PC-9 (cell line): ENCODE results near the gene MRPL49. TPM values are rescaled to one million over a fixed set of nuclear protein-coding genes. Genes with fewer than 3 reads are reported as not detected.

Experiments used
- BruUV-seq: library from RNA; stranded (reverse); fragments of 400-500 nt; replicated peaks from 2 replicates; lab custom pipeline; 2021; lab: Mats Ljungman, UMichigan
- CTCF ChIA-PET: fragments of 300-600 bp; sonication (Branson Sonifier 250); formaldehyde crosslinking; loops from one replicate; lab custom pipeline; 2022; ENCODE audit warnings: antibody characterized with exemption; lab: Charles Lee
- POLR2A ChIA-PET: fragments of 300-600 bp; sonication (Branson Sonifier 250); formaldehyde crosslinking; loops from one replicate; lab custom pipeline; 2022; ENCODE audit warnings: antibody characterized with exemption; ENCODE audit not compliant: unreplicated experiment; lab: Charles Lee
- DNase-seq, 2 experiments: peaks; one replicate each; pipeline versions ENCODE4 v3.0.0 to v3.0.0-alpha.2; 2015 to 2022; ENCODE audit warnings: mixed read lengths in 1 of 2
- H2AFZ ChIP-seq: fragments of 200-600 bp; sonication (generic); 2 replicates; pipeline ENCODE4 v1.8.1; 2017; ENCODE audit warnings: antibody characterized with exemption
- H3F3A ChIP-seq: fragments of 200-600 bp; sonication (generic); 2 replicates; pipeline ENCODE4 v1.8.1; 2017; ENCODE audit warnings: antibody characterized with exemption, mild to moderate bottlenecking, low read depth; ENCODE audit not compliant: insufficient read depth
- H3K27ac ChIP-seq: fragments of 200-600 bp; sonication (generic); 2 replicates; pipeline ENCODE4 v1.6.1; 2016; ENCODE audit warnings: mixed run types
- H3K27me3 ChIP-seq: fragments of 200-600 bp; sonication (generic); 2 replicates; pipeline ENCODE4 v1.6.1; 2016; ENCODE audit warnings: low read depth, mixed run types; ENCODE audit not compliant: insufficient read depth
- H3K36me3 ChIP-seq: fragments of 200-600 bp; sonication (generic); 2 replicates; pipeline ENCODE4 v1.6.1; 2016; ENCODE audit warnings: low read depth, mixed run types
- H3K4me1 ChIP-seq: fragments of 200-600 bp; sonication (generic); replicated peaks from 2 replicates; pipeline ENCODE4 v1.6.1; 2016; ENCODE audit warnings: mixed run types; ENCODE audit not compliant: insufficient read depth
- H3K4me2 ChIP-seq: fragments of 200-600 bp; sonication (generic); 2 replicates; pipeline ENCODE4 v1.6.1; 2017; ENCODE audit warnings: mixed run types
- H3K4me3 ChIP-seq: fragments of 200-600 bp; sonication (generic); 2 replicates; pipeline ENCODE4 v1.6.1; 2016; ENCODE audit warnings: mixed run types
- H3K79me2 ChIP-seq: fragments of 200-600 bp; sonication (generic); 2 replicates; pipeline ENCODE4 v1.6.1; 2017; ENCODE audit warnings: low read depth, mixed run types
- H3K9me2 ChIP-seq: fragments of 200-600 bp; sonication (generic); 2 replicates; pipeline ENCODE4 v1.8.1; 2017; ENCODE audit warnings: mild to moderate bottlenecking; ENCODE audit not compliant: insufficient read depth
- H3K9me3 ChIP-seq: fragments of 200-600 bp; sonication (generic); 2 replicates; pipeline ENCODE4 v1.8.1; 2016; ENCODE audit warnings: low read depth; ENCODE audit not compliant: insufficient read depth
- H4K20me1 ChIP-seq: fragments of 200-600 bp; sonication (generic); 2 replicates; pipeline ENCODE4 v1.8.1; 2017; ENCODE audit not compliant: insufficient read depth
- EZH2 ChIP-seq: fragments of 200-600 bp; sonication (generic); IDR thresholded peaks from 2 replicates; pipeline ENCODE4 v1.8.0; 2017; ENCODE audit warnings: antibody characterized with exemption, low read depth
- intact Hi-C: fragments of 100-400 bp; cut with micrococcal nuclease; formaldehyde crosslinking; loops from one replicate; pipeline ENCODE4 v1.10.0; 2022; ENCODE audit not compliant: unreplicated experiment
- total RNA-seq: library from RNA; stranded (reverse); gene quantifications from 2 replicates; pipeline ENCODE4 v1.2.3, GENCODE V29; 2021
- TF ChIP-seq, protein P1 (sequence below): fragments of 200-600 bp; sonication (generic); conservative IDR thresholded peaks from 2 replicates; pipeline ENCODE4 v1.6.1; 2017; ENCODE audit warnings: mixed run types, antibody characterized with exemption, mild to moderate bottlenecking, moderate library complexity

Gene MRPL49
- total RNA-seq, 1 experiment from 2014 or later, result 95.0 TPM

DNA sequence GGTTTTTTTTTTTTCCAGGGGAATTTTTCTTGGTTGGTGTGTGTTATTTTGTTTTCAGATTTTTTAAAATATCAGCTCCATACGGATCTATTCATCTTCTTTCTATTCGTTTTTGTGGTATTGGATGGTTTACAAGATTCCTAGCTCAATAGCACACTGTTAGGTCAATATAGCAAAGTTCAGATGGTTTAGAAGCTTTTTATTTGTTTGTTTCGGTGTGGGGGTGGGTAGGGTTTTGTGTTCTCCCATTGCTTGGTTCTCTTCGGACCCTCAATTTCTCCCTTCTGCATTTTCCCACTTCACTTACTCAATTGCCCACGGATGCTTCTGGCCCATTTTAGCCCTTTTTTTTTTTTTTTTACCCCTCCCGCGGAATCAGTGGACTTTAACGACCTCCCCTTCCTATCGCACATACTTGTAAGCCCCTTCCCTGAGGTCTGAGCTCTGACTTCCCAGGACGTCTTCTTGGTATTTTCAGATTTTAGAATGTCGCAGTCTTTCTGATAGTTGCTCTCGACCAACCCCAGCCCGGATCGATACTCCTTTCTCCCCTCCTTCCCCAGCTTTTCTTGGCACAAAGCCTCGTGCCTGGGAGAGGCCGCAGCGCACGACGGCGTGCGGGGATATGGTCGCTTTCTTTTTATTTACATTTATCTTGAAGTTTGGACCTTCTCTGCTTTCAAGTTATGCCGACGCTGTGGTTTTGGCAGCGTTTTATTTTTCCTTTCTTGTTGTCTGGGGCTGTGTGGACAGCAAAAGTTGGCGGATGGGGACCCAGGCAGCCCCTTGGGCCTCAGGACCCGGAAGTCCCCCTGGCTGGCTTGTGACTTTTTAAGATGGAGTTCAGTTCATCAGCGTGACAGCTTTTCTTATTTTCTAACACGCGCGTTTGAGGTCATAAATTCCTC lies 43.5 kb downstream of the MRPL49 start:
- H3K9me2 ChIP-seq, result no peaks in the 10 kb centered on the region
- no peaks in the 10 kb centered on the region for H3K79me2 ChIP-seq
- no peak for DNase-seq
- H3K36me3 ChIP-seq, result no peaks in the 10 kb centered on the region
- H3K27ac ChIP-seq, result no peak overlapping the region
- no peak overlapping the region for H3K4me3 ChIP-seq
- H3K9me3 ChIP-seq, result no peaks in the 10 kb centered on the region
- no peak for TF ChIP-seq EZH2
- TF ChIP-seq, protein P1, sequence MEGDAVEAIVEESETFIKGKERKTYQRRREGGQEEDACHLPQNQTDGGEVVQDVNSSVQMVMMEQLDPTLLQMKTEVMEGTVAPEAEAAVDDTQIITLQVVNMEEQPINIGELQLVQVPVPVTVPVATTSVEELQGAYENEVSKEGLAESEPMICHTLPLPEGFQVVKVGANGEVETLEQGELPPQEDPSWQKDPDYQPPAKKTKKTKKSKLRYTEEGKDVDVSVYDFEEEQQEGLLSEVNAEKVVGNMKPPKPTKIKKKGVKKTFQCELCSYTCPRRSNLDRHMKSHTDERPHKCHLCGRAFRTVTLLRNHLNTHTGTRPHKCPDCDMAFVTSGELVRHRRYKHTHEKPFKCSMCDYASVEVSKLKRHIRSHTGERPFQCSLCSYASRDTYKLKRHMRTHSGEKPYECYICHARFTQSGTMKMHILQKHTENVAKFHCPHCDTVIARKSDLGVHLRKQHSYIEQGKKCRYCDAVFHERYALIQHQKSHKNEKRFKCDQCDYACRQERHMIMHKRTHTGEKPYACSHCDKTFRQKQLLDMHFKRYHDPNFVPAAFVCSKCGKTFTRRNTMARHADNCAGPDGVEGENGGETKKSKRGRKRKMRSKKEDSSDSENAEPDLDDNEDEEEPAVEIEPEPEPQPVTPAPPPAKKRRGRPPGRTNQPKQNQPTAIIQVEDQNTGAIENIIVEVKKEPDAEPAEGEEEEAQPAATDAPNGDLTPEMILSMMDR, result no peak
- POLR2A ChIA-PET, result interaction anchor here (0.6 kb wide), 1 partner anchor 30 kb away, joined by 6 read pairs; no protein-coding TSS in a partner anchor
- no peaks in the 10 kb centered on the region for H3K27me3 ChIP-seq
- no peaks in the 10 kb centered on the region for H4K20me1 ChIP-seq
- H2AFZ ChIP-seq, result no peak overlapping the region
- BruUV-seq, result no TSS peak
- no peaks in the 10 kb centered on the region for H3K4me1 ChIP-seq
- CTCF ChIA-PET, result interaction anchor here (0.6 to 0.7 kb wide), 2 partner anchors 13 to 361 kb away, joined by 6 to 10 read pairs; no protein-coding TSS in a partner anchor
- H3F3A ChIP-seq, result peaks cover 19% of the 10 kb centered on the region; the same call in 1 of the 2 replicates
- intact Hi-C loops, result no loop called here
- H3K4me2 ChIP-seq, result no peak overlapping the region

DNA sequence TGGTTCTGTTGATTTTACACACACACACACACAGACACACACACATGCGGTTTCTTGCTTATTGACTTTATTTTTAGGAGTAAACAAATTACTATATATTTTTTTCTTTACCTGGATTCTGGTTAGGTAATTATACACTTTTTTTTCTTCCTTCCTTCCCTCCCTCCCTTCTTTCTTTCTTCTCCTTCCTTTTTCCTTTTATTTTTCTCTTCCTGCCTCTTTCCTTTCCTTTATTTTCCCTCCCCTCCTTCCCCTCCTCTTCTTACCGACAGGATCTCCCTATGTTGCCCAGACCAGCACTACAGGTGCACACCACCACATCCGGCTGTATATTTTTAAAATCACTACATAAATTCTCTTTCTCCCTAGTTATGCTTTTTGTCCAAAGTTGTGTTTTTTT lies 44.8 kb downstream of the MRPL49 start:
- CTCF ChIA-PET, result interaction anchor here (0.6 kb wide), 1 partner anchor 26 kb away, joined by 5 read pairs; no protein-coding TSS in a partner anchor

DNA sequence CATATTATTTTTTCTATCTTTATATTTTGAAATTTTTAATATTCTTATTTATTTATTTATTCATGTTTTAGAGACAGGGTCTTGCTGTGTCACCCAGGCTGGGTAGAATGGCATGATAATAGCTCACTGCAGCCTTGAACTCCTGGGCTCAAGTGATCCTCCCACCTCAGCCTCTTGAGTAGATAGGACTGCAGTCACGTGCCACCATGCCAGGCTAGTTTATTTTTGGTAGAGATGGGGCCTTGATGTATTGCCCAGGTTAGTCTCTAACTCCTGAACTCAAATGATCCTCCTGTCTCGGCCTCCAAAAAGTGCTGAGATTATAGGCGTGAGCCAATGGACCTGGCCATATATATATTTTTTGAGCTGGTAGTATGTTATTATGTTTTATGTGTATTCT lies 45.5 kb downstream of the MRPL49 start:
- Histone ChIP-seq H3K79me2 (no peaks in the 10 kb centered on the region), H3K27me3 (no peaks in the 10 kb centered on the region), H4K20me1 (no peaks in the 10 kb centered on the region), H3K9me3 (no peaks in the 10 kb centered on the region), H3K27ac (no peak overlapping the region), H3F3A (peaks cover 23% of the 10 kb centered on the region; the same call in 1 of the 2 replicates), H3K4me3 (no peak overlapping the region), H2AFZ (no peak overlapping the region), H3K36me3 (no peaks in the 10 kb centered on the region), H3K9me2 (no peaks in the 10 kb centered on the region), H3K4me2 (no peak overlapping the region), H3K4me1 (no peaks in the 10 kb centered on the region)
- ChIA-PET POLR2A (interaction anchor here (0.7 kb wide), 1 partner anchor 17 kb away, joined by 10 read pairs; no protein-coding TSS in a partner anchor), CTCF (interaction anchor here (0.6 kb wide), 1 partner anchor 25 kb away, joined by 5 read pairs; no protein-coding TSS in a partner anchor)
- TF ChIP-seq EZH2, result no peak
- TF ChIP-seq, protein P1, result no peak
- intact Hi-C loops, result no loop called here
- no peak for DNase-seq
- BruUV-seq, result no TSS peak

More for the DNA sequence above, 44.8 kb downstream of the MRPL49 start:
- peaks cover 23% of the 10 kb centered on the region; the same call in 1 of the 2 replicates for H3F3A ChIP-seq
- TF ChIP-seq EZH2, result no peak
- TF ChIP-seq, protein P1, result no peak
- H2AFZ ChIP-seq, result no peak overlapping the region
- no peak overlapping the region for H3K4me2 ChIP-seq
- no peak for DNase-seq
- H3K4me1 ChIP-seq, result no peaks in the 10 kb centered on the region
- BruUV-seq, result no TSS peak
- H3K4me3 ChIP-seq, result no peak overlapping the region
- POLR2A ChIA-PET, result no interaction called here
- no peaks in the 10 kb centered on the region for H3K9me3 ChIP-seq
- no peak overlapping the region for H3K27ac ChIP-seq
- H3K27me3 ChIP-seq, result no peaks in the 10 kb centered on the region
- no peaks in the 10 kb centered on the region for H4K20me1 ChIP-seq
- intact Hi-C loops, result no loop called here
- no peaks in the 10 kb centered on the region for H3K36me3 ChIP-seq
- no peaks in the 10 kb centered on the region for H3K9me2 ChIP-seq
- no peaks in the 10 kb centered on the region for H3K79me2 ChIP-seq
